Stimulated activated CD8-positive, alpha-beta memory T cell treated with anti-CD3 and anti-CD28 coated beads, Interleukin-4, amount 100 ng/mL, for 4 hours (primary cell): ENCODE results near the gene PNKD.

Experiments
- DNase-seq, 2 donors: peaks; one replicate each; pipeline ENCODE4 v3.0.0-alpha.2; 2020; ENCODE audit warnings: low read depth in 2 of 2, low spot score in 1 of 2

The PNKD gene

GRCh38 chr2:218340656-218341055, 70.3 kb downstream of the PNKD start:
- no peak for DNase-seq

GRCh38 chr2:218341381-218341780, 71.1 kb downstream of the PNKD start:
- no peak for DNase-seq

- DNase-seq = no peak
Measured at GRCh38 chr2:218342837-218343236, 72.5 kb downstream of the PNKD start.

- no peak for DNase-seq
Measured at GRCh38 chr2:218343591-218343990, 73.3 kb downstream of the PNKD start.

GRCh38 chr2:218344090-218344754, 73.9 kb downstream of the PNKD start:
- DNase-seq = no peak

GRCh38 chr2:218344755-218345417, 74.6 kb downstream of the PNKD start:
- no peak for DNase-seq

GRCh38 chr2:218345491-218346236, 75.3 kb downstream of the PNKD start:
- no peak for DNase-seq

- no peak for DNase-seq
Measured at GRCh38 chr2:218347172-218347571, 76.9 kb downstream of the PNKD start.

- no peak for DNase-seq
Measured at GRCh38 chr2:218354045-218354444, 83.7 kb downstream of the PNKD start.

- DNase-seq = no peak
Measured at GRCh38 chr2:218354850-218355443, 84.6 kb downstream of the PNKD start.

GRCh38 chr2:218357236-218358177, 87.2 kb downstream of the PNKD start:
- no peak for DNase-seq

GRCh38 chr2:218360453-218360852, 90.1 kb downstream of the PNKD start:
- DNase-seq = no peak

GRCh38 chr2:218362606-218363005, 92.3 kb downstream of the PNKD start:
- DNase-seq = no peak

GRCh38 chr2:218363736-218364135, 93.4 kb downstream of the PNKD start:
- DNase-seq = no peak

- no peak for DNase-seq
Measured at GRCh38 chr2:218364196-218364595, 93.9 kb downstream of the PNKD start.

GRCh38 chr2:218366621-218367414, 96.5 kb downstream of the PNKD start:
- no peak for DNase-seq

- DNase-seq = peak; percentile 39 to 58
Measured at GRCh38 chr2:218367415-218368149, 97.3 kb downstream of the PNKD start.

GRCh38 chr2:218368150-218368528, 97.8 kb downstream of the PNKD start:
- DNase-seq = no peak

- no peak for DNase-seq
Measured at GRCh38 chr2:218368621-218369153, 98.4 kb downstream of the PNKD start.
